GM12878 (cell line): ENCODE results near the gene PSMA2. TPM values are rescaled to one million over a fixed set of nuclear protein-coding genes. Genes with fewer than 3 reads are reported as not detected.

Experiments used
- ATAC-seq: fragments of 200-7000 bp; cut with Tn5 transposase; 3 replicates; pipeline ENCODE4 v1.9.1; 2020; ENCODE audit warnings: mild to moderate bottlenecking, moderate library complexity
- BruUV-seq: library from RNA; stranded (reverse); fragments of 400-500 nt; replicated peaks from 2 replicates; lab custom pipeline; 2021; lab: Mats Ljungman, UMichigan
- CTCF ChIA-PET: fragments of 300-600 bp; sonication (Branson Sonifier 250); formaldehyde crosslinking; extraction: SDS; loops from one replicate; lab custom pipeline; 2021; ENCODE audit warnings: inconsistent platforms; lab: Yijun Ruan, JAX
- POLR2A ChIA-PET: fragments of 350-600 bp; formaldehyde crosslinking; extraction: SDS; loops from one replicate; lab custom pipeline; 2021; ENCODE audit warnings: inconsistent platforms; lab: Charles Lee
- RAD21 ChIA-PET: fragments of 300-600 bp; sonication (Branson Sonifier 250); formaldehyde crosslinking; loops from one replicate; lab custom pipeline; 2023; ENCODE audit warnings: antibody characterized with exemption; ENCODE audit not compliant: unreplicated experiment; lab: Charles Lee
- SMC1A ChIA-PET: fragments of 300-600 bp; sonication (Branson Sonifier 250); formaldehyde crosslinking; loops from one replicate; lab custom pipeline; 2023; ENCODE audit not compliant: unreplicated experiment, uncharacterized antibody; lab: Charles Lee
- DNase-seq: peaks from one replicate; pipeline ENCODE4 v3.0.0-alpha.2; 2011; ENCODE audit warnings: low read depth, low spot score
- FAIRE-seq: peaks from 3 replicates; lab custom pipeline; 2011; peaks lifted over from hg19 to GRCh38; lab: Jason Lieb, UNC
- H2AFZ ChIP-seq: 2 replicates; pipeline ENCODE4 v1.6.0; 2011; ENCODE audit warnings: low read depth, low read length, control low read depth; ENCODE audit not compliant: control insufficient read depth
- H3K27ac ChIP-seq: 2 replicates; pipeline ENCODE4 v1.5.1; 2011; ENCODE audit warnings: control low read depth; ENCODE audit not compliant: control insufficient read depth, insufficient read depth
- H3K27me3 ChIP-seq, 2 experiments: replicated peaks in 1 of 2; 2 replicates each; pipeline versions ENCODE4 v1.6.0 to v1.6.1; 2011; ENCODE audit warnings: low read length in 1 of 2; ENCODE audit not compliant: control insufficient read depth in 2 of 2, insufficient read depth in 2 of 2
- H3K36me3 ChIP-seq, 2 experiments: 2 replicates each; pipeline ENCODE4 v1.5.1; 2011; ENCODE audit warnings: low read length in 1 of 2; ENCODE audit not compliant: control insufficient read depth in 2 of 2, insufficient read depth in 2 of 2
- H3K4me1 ChIP-seq: 2 replicates; pipeline ENCODE4 v1.6.1; 2011; ENCODE audit warnings: mild to moderate bottlenecking, low read length, moderate library complexity, mixed read lengths; ENCODE audit not compliant: control insufficient read depth, insufficient read depth
- H3K4me2 ChIP-seq: 2 replicates; pipeline ENCODE4 v1.6.0; 2011; ENCODE audit warnings: control low read depth; ENCODE audit not compliant: control insufficient read depth, insufficient read depth
- H3K4me3 ChIP-seq: fragments of 200-600 bp; sonication (generic); 2 replicates; pipeline ENCODE4 v1.5.1; 2016
- H3K79me2 ChIP-seq: 2 replicates; pipeline ENCODE4 v1.6.0; 2011; ENCODE audit warnings: low read length; ENCODE audit not compliant: control insufficient read depth, insufficient read depth
- H3K9ac ChIP-seq: 2 replicates; pipeline ENCODE4 v1.8.0; 2011; ENCODE audit warnings: low read length, control low read depth, mixed read lengths; ENCODE audit not compliant: control insufficient read depth, insufficient read depth
- H3K9me3 ChIP-seq: replicated peaks from 3 replicates; pipeline ENCODE4 v1.5.1; 2011; ENCODE audit warnings: mild to moderate bottlenecking, low read length; ENCODE audit not compliant: control insufficient read depth, insufficient read depth
- H4K20me1 ChIP-seq: 2 replicates; pipeline ENCODE4 v1.6.0; 2011; ENCODE audit not compliant: control insufficient read depth, insufficient read depth
- CHD2 ChIP-seq: IDR thresholded peaks from 2 replicates; pipeline ENCODE4 v1.6.1; 2011; ENCODE audit warnings: low read depth, low read length, improper control_type of control experiment, borderline replicate concordance
- EED ChIP-seq: sonication (generic); IDR thresholded peaks from 2 replicates; pipeline ENCODE4 v1.6.1; 2016; ENCODE audit warnings: antibody characterized with exemption, low read depth
- NFXL1 ChIP-seq: fragments of 450-650 bp; IDR thresholded peaks from 2 replicates; pipeline ENCODE4 v1.6.1; 2017; ENCODE audit warnings: antibody characterized with exemption, mild to moderate bottlenecking, borderline replicate concordance
- NRF1 ChIP-seq: conservative IDR thresholded peaks from 2 replicates; pipeline ENCODE4 v1.6.1; 2011; ENCODE audit warnings: mild to moderate bottlenecking, low read depth, low read length, improper control_type of control experiment
- POLR2AphosphoS5 ChIP-seq: IDR thresholded peaks from 2 replicates; pipeline ENCODE4 v1.6.1; 2011; ENCODE audit warnings: mild to moderate bottlenecking, low read length, inconsistent platforms
- SMAD1 ChIP-seq: fragments of 450-650 bp; IDR thresholded peaks from 2 replicates; pipeline ENCODE4 v1.6.1; 2018; ENCODE audit warnings: mild to moderate bottlenecking, low read depth; ENCODE audit not compliant: partially characterized antibody
- ZNF592 ChIP-seq: fragments of 450-650 bp; IDR thresholded peaks from 2 replicates; pipeline ENCODE4 v1.6.1; 2017; ENCODE audit warnings: mild to moderate bottlenecking, moderate library complexity
- WGBS: methylation state at CpG from one replicate; pipeline ENCODE4 v1.1.6; 2016; ENCODE audit warnings: low lambda C conversion rate; ENCODE audit not compliant: insufficient replicate concordance, insufficient coverage; ENCODE audit errors: missing lambda C conversion rate; 5-methylcytosine and 5-hydroxymethylcytosine counted together
- in situ Hi-C: fragments of 300-500 bp; cut with MboI; formaldehyde crosslinking; loops from 9 replicates; pipeline ENCODE4 v1.14.3; 2018; ENCODE audit warnings: mixed read lengths
- intact Hi-C: fragments of 100-400 bp; cut with micrococcal nuclease; formaldehyde crosslinking; loops from one replicate; pipeline ENCODE4 v1.14.2; 2022; ENCODE audit not compliant: unreplicated experiment
- polyA plus RNA-seq, 11 experiments: library from polyadenylated mRNA; depleted of rRNA in 4 of 11; unstranded in 6 of 11; stranded (reverse) in 5 of 11; fragments of >200 nt; fragmentation: Nextera tagmentation in 4 of 11; fragmentation: Illumina TruSeq in 1 of 11; extraction: Ambion mirVana in 4 of 11; extraction: Trizol in 1 of 11; gene quantifications; 1 replicate in 1 of 11; 2 replicates in 10 of 11; pipeline versions ENCODE4 v1.2.1 to v1.2.3, GENCODE V29; 2011 to 2016; ENCODE audit warnings: inconsistent platforms in 2 of 11, missing spikeins in 2 of 11, low read depth in 1 of 11
- total RNA-seq, 4 experiments: library from RNA; depleted of rRNA in 3 of 4; stranded (reverse); fragments of >200 nt in 3 of 4; fragmentation: Illumina TruSeq in 1 of 4; extraction: Trizol in 1 of 4; gene quantifications; 2 replicates each; pipeline versions ENCODE4 v1.2.1 to v1.2.3, GENCODE V29; 2013 to 2021

The PSMA2 gene
- total and polyA plus RNA-seq, 10 of the 15 experiments (the other 5 are each of a cell fraction or from before 2014, with no cell fraction given) = 129 to 1,223 (median 317) TPM

GRCh38 chr7:42932811-42933591 is 1.0 kb upstream of the PSMA2 start:
- SMC1A ChIA-PET = interaction anchor here (0.6 to 5.8 kb wide), 13 partner anchors 8 to 1051 kb away, joined by 3 to 42 read pairs (median 4); partner anchors contain the start of genes C7orf25 and STK17A

GRCh38 chr7:42931447-42931833 is 534 bp downstream of the PSMA2 start:
- POLR2A ChIA-PET = interaction anchor here (1.0 to 6.1 kb wide), 8 partner anchors 9 to 651 kb away, joined by 3 to 50 read pairs (median 6); partner anchors contain the start of genes C7orf25 and STK17A
- Histone ChIP-seq H3K36me3 (0 out of 4 replicates have a peak, but pooled peaks cover 0 to 15% of the 10 kb centered on the region in 2 experiments), H3K27me3 (no peaks in the 10 kb centered on the region), H3K4me2 (0 out of 2 replicates have a peak overlapping the region, but pooled peaks have one; percentile 31), H3K9me3 (no peaks in the 10 kb centered on the region), H3K79me2 (peaks cover 93% of the 10 kb centered on the region), H3K9ac (peak overlapping the region; percentile 88), H3K4me3 (peak overlapping the region; percentile 94), H3K27ac (peak overlapping the region; percentile 86), H2AFZ (peak overlapping the region; percentile 63), H3K4me1 (peaks cover 15% of the 10 kb centered on the region; the same call in 1 of the 2 replicates), H4K20me1 (peaks cover 5% of the 10 kb centered on the region)
- RAD21 ChIA-PET = interaction anchor here (0.8 to 4.7 kb wide), 10 partner anchors 10 to 991 kb away, joined by 3 to 20 read pairs (median 3); no protein-coding TSS in a partner anchor
- DNase-seq = no peak
- CTCF ChIA-PET = interaction anchor here (0.5 to 4.9 kb wide), 12 partner anchors 9 to 651 kb away, joined by 3 to 33 read pairs (median 4); partner anchors contain the start of genes C7orf25 and STK17A
- SMC1A ChIA-PET = interaction anchor here (0.6 to 5.8 kb wide), 14 partner anchors 7 to 1050 kb away, joined by 3 to 42 read pairs (median 4); partner anchors contain the start of gene C7orf25
- ATAC-seq = 0 out of 3 replicates have a peak, but pooled peaks have one; percentile 5
- BruUV-seq = no TSS peak
- intact Hi-C loops = loop anchor here (5.0 to 10.0 kb wide), 2 partner anchors 656 to 793 kb away; partner anchors contain the start of gene COA1
- under 1% methylated on average over 11 of the region's 12 CpGs for WGBS
- in situ Hi-C loops = loop anchor here (10.0 kb wide), 3 partner anchors 643 to 903 kb away; partner anchors contain the start of gene COA1
- no peak for FAIRE-seq
- no peak for TF ChIP-seq NRF1
- no peak for TF ChIP-seq SMAD1
- TF ChIP-seq ZNF592 = no peak
- TF ChIP-seq CHD2 = no peak
- TF ChIP-seq POLR2AphosphoS5 = no peak

More at GRCh38 chr7:42932811-42933591, 1.0 kb upstream of the PSMA2 start:
- in situ Hi-C loops = loop anchor here (10.0 kb wide), 3 partner anchors 642 to 902 kb away; partner anchors contain the start of gene COA1
- peaks cover 0 to 12% of the 10 kb centered on the region in 2 experiments; a peak in 1 of 4 replicates for H3K36me3 ChIP-seq
- ChIA-PET RAD21 (interaction anchor here (0.6 to 4.7 kb wide), 11 partner anchors 8 to 517 kb away, joined by 3 to 20 read pairs (median 4); no protein-coding TSS in a partner anchor), POLR2A (interaction anchor here (0.6 to 6.1 kb wide), 14 partner anchors 11 to 1549 kb away, joined by 3 to 50 read pairs (median 5); partner anchors contain the start of genes C7orf25 and STK17A), CTCF (interaction anchor here (0.6 to 4.9 kb wide), 11 partner anchors 8 to 546 kb away, joined by 3 to 33 read pairs (median 4); no protein-coding TSS in a partner anchor)
- H3K27me3 ChIP-seq = no peaks in the 10 kb centered on the region
- 5% methylated on average over 17 of the region's 17 CpGs for whole genome bisulfite sequencing
- H3K79me2 ChIP-seq = peaks cover 78% of the 10 kb centered on the region
- peak overlapping the region; percentile 94 for H3K4me3 ChIP-seq
- peak; percentile 54 for FAIRE-seq
- no peak for DNase-seq
- H3K4me2 ChIP-seq = peak overlapping the region; percentile 92
- intact Hi-C loops = loop anchor here (2.0 to 10.0 kb wide), 3 partner anchors 20 to 792 kb away; partner anchors contain the start of genes C7orf25 and COA1
- TF ChIP-seq NFXL1 (no peak), EED (0 out of 2 replicates have a peak, but pooled peaks have one; percentile 30)
- TSS peak; percentile 65 for BruUV-seq
- peak overlapping the region; percentile 88 for H3K9ac ChIP-seq
- peak overlapping the region; percentile 62 for H3K27ac ChIP-seq
- H4K20me1 ChIP-seq = peaks cover 3% of the 10 kb centered on the region
- no peaks in the 10 kb centered on the region for H3K9me3 ChIP-seq
- peaks cover 15% of the 10 kb centered on the region; the same call in 1 of the 2 replicates for H3K4me1 ChIP-seq
- ATAC-seq = peak; percentile 46
- H2AFZ ChIP-seq = peak overlapping the region; percentile 38
